ENCODE data around the gene AVPI1. TPM values are rescaled to one million over a fixed set of nuclear protein-coding genes. Genes with fewer than 3 reads are reported as not detected.
A peak's percentile ranks its signal among the peaks of the same experiment; 100 is the strongest.
"Not testable (repeated sequence)": the region's sequence is repeated elsewhere in the genome, so short reads cannot be mapped to it uniquely, and the experiment has no call there.

Gene AVPI1
- total RNA-seq, 2 donors from 2014 or later, result 38.7 to 43.8 TPM

DNA sequence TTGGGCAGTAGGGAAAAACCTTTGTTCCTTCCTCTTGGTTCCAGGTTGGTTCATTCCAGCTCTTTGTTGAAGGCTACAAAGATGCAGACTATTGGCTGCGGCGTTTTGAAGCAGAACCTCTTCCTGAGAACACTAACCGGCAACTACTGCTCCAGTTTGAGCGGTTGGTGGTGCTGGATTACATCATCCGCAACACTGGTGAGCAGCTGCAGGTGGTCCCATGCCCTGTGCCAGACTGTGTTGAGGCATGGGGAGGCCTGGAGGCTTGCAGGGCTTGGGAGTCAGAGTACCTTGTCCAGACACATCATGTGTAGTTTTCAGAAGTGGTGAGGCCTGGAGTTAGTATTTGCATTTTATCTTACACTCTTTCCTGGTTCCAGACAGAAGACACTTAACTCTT lies 30.3 kb downstream of the AVPI1 start:
- no peak for ATAC-seq
- intact Hi-C loops (cut with DNase I, micrococcal nuclease), result no loop called here
- DNase-seq, result no peak

GRCh38 chr10:97651773-97652172 lies 35.3 kb downstream of the AVPI1 start:
- DNase-seq, result no peak
- intact Hi-C loops (cut with DNase I, micrococcal nuclease), result no loop called here
- ATAC-seq, result no peak

DNA sequence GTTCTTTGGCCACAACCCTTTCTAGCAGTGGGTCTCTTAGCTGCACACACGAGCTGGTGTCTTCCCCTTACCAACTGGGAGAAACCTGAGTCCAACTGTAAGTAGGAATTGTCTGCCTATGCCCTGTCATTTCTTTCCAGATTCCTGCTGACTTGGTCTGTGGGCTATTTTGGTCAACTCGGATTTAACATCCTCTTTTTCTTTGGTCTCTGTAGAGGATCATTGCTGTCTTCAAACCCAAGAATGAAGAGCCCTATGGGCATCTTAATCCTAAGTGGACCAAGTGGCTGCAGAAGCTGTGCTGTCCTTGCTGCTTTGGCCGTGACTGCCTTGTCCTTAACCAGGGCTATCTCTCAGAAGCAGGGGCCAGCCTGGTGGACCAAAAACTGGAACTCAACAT lies 36.3 kb downstream of the AVPI1 start:
- no peak for DNase-seq
- intact Hi-C loops (cut with DNase I, micrococcal nuclease), result no loop called here
- ATAC-seq, result no peak

DNA sequence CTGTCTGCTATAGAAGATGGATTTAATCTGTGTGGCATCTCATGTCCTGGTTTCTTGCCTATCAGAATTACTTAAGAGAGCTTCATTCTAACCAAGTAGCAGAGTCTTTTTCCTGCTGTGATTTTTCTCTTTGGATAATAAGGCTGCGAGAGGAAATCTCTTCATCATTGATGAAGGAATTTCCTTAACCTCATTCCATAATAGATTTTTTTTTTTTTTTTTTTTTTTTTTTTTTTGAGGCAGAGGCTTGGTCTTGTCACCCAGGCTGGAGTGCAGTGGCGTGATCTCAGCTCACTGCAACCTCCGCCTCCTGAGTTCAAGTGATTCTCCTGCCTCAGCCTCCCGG lies 37.7 kb downstream of the AVPI1 start:
- DNase-seq; ATAC-seq; intact Hi-C loops (cut with DNase I, micrococcal nuclease): not testable (repeated sequence)

DNA sequence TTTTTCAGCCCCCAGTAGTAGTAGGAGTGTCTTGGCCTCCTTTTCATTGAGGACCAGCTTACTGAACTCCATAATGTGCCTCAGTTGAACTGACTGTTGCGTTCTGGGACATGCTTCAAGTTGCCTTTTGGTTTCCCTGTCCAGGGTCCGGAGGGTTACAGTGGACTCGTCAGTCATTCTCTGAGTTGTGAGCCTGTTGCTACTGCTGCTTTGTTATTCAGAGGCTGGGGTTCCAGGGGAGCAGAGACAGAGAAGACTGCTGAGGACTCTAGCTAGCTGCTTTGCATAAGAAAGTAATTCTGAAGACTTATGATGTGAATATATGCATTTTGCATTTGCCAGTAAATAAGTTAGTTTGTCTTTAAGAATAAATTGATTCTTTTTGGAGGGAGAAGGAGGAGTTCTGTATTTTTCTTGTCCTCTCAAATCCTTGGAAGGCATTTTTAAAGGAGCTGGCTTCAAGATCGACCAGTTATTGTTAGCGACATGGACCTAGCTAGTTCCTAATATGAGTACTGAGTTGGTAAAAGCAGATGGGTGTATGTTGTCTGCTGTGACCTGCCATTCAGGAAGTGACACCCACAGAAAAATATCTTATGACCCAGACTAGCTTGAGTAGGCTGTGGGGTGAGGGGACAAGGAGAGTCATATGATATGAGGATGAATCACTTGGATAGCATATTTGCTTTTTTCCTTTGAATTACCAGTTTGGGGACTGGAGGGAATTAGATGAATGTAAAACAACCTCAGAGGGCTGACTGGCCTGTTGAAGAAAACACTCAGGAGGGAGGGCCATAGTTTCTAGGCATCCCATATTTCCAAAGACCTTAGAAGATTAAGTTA lies 38.3 kb downstream of the AVPI1 start:
- intact Hi-C loops (cut with DNase I, micrococcal nuclease), result no loop called here
- DNase-seq, result no peak
- peak; percentile 66 for ATAC-seq

GRCh38 chr10:97647556-97647955 lies 39.5 kb downstream of the AVPI1 start:
- no peak for DNase-seq
- intact Hi-C loops (cut with DNase I, micrococcal nuclease), result no loop called here
- ATAC-seq, result no peak

GRCh38 chr10:97644936-97645335 lies 42.1 kb downstream of the AVPI1 start:
- DNase-seq, result no peak
- no peak for ATAC-seq
- intact Hi-C loops (cut with DNase I, micrococcal nuclease), result no loop called here

- intact Hi-C loops (cut with DNase I, micrococcal nuclease), result no loop called here
- DNase-seq (no peak), ATAC-seq (no peak)
Observed at GRCh38 chr10:97643441-97643985, 43.5 kb downstream of the AVPI1 start.

DNA sequence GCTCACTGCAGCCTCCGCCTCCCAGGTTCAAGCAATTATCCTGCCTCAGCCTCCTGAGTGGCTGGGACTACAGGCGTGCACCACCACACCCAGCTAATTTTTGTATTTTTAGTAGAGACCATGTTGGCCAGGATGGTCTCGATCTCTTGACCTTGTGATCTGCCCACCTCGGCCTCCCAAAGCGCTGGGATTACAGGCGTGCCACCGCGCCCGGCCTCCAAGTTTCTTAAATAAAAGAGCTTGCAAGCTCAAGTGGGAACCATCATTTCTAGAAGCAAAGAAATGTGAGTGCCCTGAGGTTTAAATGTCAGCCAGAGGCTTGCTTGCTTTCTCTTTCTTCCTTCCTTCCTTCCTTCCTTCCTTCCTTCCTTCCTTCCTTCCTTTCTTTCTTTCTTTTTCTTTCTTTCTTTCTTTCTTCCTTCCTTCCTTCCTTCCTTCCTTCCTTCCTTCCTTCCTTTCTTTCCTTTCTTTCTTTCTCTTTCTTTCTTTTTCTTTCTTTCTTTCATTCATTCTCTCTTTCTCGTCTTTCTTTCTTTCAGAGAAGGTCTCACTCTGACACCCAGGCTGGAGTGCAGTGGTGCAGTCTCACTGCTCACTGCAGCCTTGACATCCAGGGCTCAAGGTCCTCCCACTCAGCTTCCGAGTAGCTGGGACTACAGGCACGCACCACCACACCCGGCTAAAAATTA lies 44.4 kb downstream of the AVPI1 start:
- ATAC-seq; DNase-seq; intact Hi-C loops (cut with DNase I, micrococcal nuclease): not testable (repeated sequence)

GRCh38 chr10:97640868-97641811 lies 45.9 kb downstream of the AVPI1 start:
- ATAC-seq (peak; percentile 50), DNase-seq (peak; percentile 30 to 41)
- intact Hi-C loops (cut with DNase I, micrococcal nuclease), result no loop called here

- peak; percentile 99 for DNase-seq
- intact Hi-C loops (cut with DNase I, micrococcal nuclease), result no loop called here
- peak; percentile 99 for ATAC-seq
Observed at GRCh38 chr10:97640174-97640867, 46.7 kb downstream of the AVPI1 start, which contains the start of gene PI4K2A. Gene PI4K2A, plus strand, starts transcription at chr10:97640671. Its CDS starts 72 bp downstream, at chr10:97640743.

DNA sequence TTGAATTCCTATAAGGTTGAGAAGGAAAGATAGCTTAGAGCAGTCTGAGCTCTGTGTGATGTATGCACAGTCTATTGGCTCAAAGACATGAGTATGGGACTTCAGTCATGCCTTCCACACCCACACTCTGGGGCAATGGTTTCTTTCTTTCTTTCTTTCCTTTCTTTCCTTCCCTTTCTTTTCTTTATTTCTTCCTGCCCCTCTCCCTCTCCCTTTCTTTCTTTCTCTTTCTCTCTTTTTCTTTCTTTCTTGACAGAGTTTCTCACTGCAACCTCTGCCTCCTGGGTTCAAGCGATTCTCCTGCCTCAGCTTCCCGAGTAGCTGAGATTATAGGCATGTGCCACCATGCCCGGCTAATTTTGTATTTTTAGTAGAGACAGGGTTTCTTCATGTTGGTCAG lies 48.0 kb downstream of the AVPI1 start:
- intact Hi-C loops (cut with DNase I, micrococcal nuclease); ATAC-seq; DNase-seq: not testable (repeated sequence)

DNA sequence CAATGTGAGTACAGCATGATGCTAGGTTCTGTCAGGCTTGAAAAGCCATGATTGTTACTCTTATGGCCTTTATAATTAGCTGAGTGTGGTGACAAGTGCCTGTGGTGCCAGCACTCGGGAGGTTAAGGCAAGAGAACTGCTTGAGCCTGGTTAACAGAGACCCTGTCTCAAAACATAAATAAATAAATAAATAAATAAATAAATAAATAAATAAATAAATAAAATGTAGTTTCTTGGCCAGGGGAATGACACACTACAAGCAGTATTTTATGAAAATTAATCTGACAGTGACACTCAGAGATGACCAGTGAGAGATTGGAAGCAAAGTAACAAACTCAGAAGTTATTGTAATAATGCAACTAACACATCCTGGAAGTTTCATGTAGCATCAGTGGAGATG lies 51.5 kb downstream of the AVPI1 start:
- intact Hi-C loops (cut with DNase I, micrococcal nuclease), result no loop called here
- no peak for ATAC-seq
- no peak for DNase-seq

- DNase-seq (peak in 1 of 2 donors; percentile 24), ATAC-seq (peak; percentile 63)
- intact Hi-C loops (cut with DNase I, micrococcal nuclease), result no loop called here
Observed at GRCh38 chr10:97633921-97634320, 53.1 kb downstream of the AVPI1 start.

GRCh38 chr10:97632949-97633884 lies 53.8 kb downstream of the AVPI1 start, which contains the start of gene MORN4:
Gene MORN4, minus strand, starts transcription at chr10:97633500. Its CDS starts 13,847 bp downstream, at chr10:97619653.
- DNase-seq (peak; percentile 91 to 93), ATAC-seq (peak; percentile 100)
- intact Hi-C loops (cut with DNase I, micrococcal nuclease), result no loop called here

GRCh38 chr10:97631098-97631497 lies 55.9 kb downstream of the AVPI1 start:
- DNase-seq (no peak), ATAC-seq (no peak)
- intact Hi-C loops (cut with DNase I, micrococcal nuclease), result no loop called here

DNA sequence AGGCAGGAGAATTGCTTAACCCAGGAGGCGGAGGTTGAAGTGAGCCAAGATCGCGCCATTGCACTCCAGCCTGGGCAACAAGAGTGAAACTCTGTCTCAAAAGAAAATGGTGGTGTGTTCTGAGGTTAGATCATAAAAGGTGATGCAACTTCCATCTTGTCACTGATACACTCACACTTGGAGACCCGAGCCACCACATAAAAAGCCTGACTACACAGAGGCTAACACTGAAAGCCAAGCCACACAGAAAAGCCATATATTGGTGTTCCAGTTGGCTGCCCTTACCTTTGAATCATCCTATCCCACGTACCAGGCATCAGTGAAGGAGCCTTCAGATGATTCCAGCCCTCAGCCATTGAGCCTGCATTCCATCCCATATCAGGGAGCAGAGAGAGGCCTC lies 57.8 kb downstream of the AVPI1 start:
- ATAC-seq (no peak), DNase-seq (no peak)
- intact Hi-C loops (cut with DNase I, micrococcal nuclease), result no loop called here

Data from left colon (tissue), 2 donors.